Measurements from ENCODE around the gene MOSMO. TPM values are rescaled to one million over a fixed set of nuclear protein-coding genes. Genes with fewer than 3 reads are reported as not detected.

Gene MOSMO
- total and polyA plus RNA-seq, 9 of the 15 experiments (the other 6 are each of a cell fraction or from before 2014, with no cell fraction given), result 1.9 to 13.3 (median 7.7) TPM

DNA sequence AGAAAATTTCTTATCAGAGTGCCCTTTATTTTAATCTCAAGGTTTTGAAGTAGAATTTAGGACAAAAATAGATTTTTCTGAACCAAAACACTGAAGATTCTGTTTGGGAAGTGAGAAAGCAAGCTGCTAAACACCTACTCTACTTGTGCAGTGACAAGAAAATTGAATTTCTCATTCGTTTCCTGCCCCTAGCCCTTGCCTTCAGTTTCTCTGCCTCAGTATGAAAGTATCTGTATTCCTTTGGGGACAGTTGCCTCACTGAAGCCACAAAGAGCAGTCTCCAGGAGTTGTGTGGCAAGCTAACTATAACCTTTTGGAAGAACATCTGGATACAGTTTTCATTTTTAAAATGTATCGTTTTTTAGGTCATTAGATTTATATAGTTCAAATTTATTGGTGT is 19.7 kb downstream of the MOSMO start:
- H3K9me3 ChIP-seq (replicated peaks; ENCODE audit: control insufficient read depth, insufficient read depth, low read depth, low read length), result no peaks in the 10 kb centered on the region
- H3K4me2 ChIP-seq (ENCODE audit: insufficient read depth, low read length), result no peak overlapping the region
- intact Hi-C loops (cut with micrococcal nuclease), result no loop called here
- ChIA-PET POLR2A (no interaction called here), CTCF (ENCODE audit: low intra/inter-chr PET ratio) (no interaction called here)
- H3K27ac ChIP-seq (ENCODE audit: extremely low read depth, low read depth, low read length), result no peak overlapping the region
- no peaks in the 10 kb centered on the region; a peak in 1 of 5 replicates for H3K4me1 ChIP-seq (replicated peaks in 1 of 2; ENCODE audit: control insufficient read depth in 2 of 2, insufficient read depth in 2 of 2, low read length in 2 of 2)
- H3K36me3 ChIP-seq (ENCODE audit: control insufficient read depth, insufficient read depth, low read length), result no peaks in the 10 kb centered on the region
- no peaks in the 10 kb centered on the region for H3K9me1 ChIP-seq (ENCODE audit: control insufficient read depth, insufficient read depth, low read length)
- FAIRE-seq, result no peak
- TF ChIP-seq, protein P1, sequence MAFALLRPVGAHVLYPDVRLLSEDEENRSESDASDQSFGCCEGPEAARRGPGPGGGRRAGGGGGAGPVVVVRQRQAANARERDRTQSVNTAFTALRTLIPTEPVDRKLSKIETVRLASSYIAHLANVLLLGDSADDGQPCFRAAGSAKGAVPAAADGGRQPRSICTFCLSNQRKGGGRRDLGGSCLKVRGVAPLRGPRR (CRISPR knock-in tag; IDR thresholded peaks at IDR 0.05), result no peak
- in situ Hi-C loops (cut with MboI), result loop anchor here (25.0 kb wide), 1 partner anchor 1015 kb away; no protein-coding TSS in a partner anchor
- H3K9ac ChIP-seq (ENCODE audit: insufficient read depth in 1 of 2, low read depth in 2 of 2, low read length in 2 of 2), result no peak overlapping the region
- H2AFZ ChIP-seq (ENCODE audit: low read depth, low read length), result no peak overlapping the region
- no peak for DNase-seq (ENCODE audit: extremely low read depth in 1 of 4, low spot score in 3 of 4)
- no peaks in the 10 kb centered on the region; the same call in 2 of the 3 replicates for H3K79me2 ChIP-seq (ENCODE audit: control insufficient read depth, insufficient read depth, low read length)
- H3K27me3 ChIP-seq (ENCODE audit: control insufficient read depth in 2 of 2, insufficient read depth in 2 of 2, low read length in 2 of 2), result no peaks in the 10 kb centered on the region
- WGBS (ENCODE audit: insufficient coverage, low coverage, missing lambda C conversion rate), result 21% methylated on average over 2 of the region's 2 CpGs
- BruUV-seq (replicated peaks), result no TSS peak
- no peak overlapping the region for H3K4me3 ChIP-seq
- no peaks in the 10 kb centered on the region for H4K20me1 ChIP-seq (replicated peaks; ENCODE audit: control insufficient read depth, insufficient read depth, low read length)
- ATAC-seq, result no peak

DNA sequence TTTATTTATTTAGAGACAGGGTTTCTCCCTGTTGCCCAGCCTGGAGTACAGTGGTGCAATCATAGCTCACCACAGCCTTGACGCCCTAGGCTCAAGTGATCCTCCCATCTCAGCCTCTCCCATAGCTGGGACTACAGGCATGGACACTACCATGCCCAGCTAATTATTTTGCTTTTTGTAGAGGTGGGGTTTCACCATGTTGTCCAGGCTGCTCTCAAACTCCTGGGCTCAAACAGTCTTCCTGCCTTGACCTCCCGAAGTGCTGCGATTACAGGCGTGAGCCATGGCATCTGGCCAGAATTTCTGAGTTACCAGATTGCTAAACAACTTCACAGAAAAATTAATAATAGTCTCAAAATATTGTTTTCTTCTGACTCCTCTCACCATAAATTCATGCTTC is 21.7 kb downstream of the MOSMO start:
- FAIRE-seq, result no peak
- H3K4me1 ChIP-seq (replicated peaks in 1 of 2; ENCODE audit: control insufficient read depth in 2 of 2, insufficient read depth in 2 of 2, low read length in 2 of 2), result no peaks in the 10 kb centered on the region; a peak in 1 of 5 replicates
- TF ChIP-seq NFIC (IDR thresholded peaks at IDR 0.05) (0 out of 2 replicates have a peak, but pooled peaks have one; percentile 11), ZBTB8A (IDR thresholded peaks at IDR 0.05; ENCODE audit: partially characterized antibody) (no peak), HEY1 (CRISPR knock-in tag; IDR thresholded peaks at IDR 0.05; ENCODE audit: borderline replicate concordance) (no peak)

More for the DNA sequence above, 21.7 kb downstream of the MOSMO start:
- no peak for ATAC-seq
- ChIA-PET CTCF (ENCODE audit: low intra/inter-chr PET ratio) (no interaction called here), POLR2A (interaction anchor here (1.2 kb wide), 1 partner anchor 9 kb away, joined by 3 read pairs; no protein-coding TSS in a partner anchor)
- Histone ChIP-seq H3K4me3 (no peak overlapping the region), H3K36me3 (ENCODE audit: control insufficient read depth, insufficient read depth, low read length) (no peaks in the 10 kb centered on the region), H3K27me3 (ENCODE audit: control insufficient read depth in 2 of 2, insufficient read depth in 2 of 2, low read length in 2 of 2) (no peaks in the 10 kb centered on the region), H3K4me2 (ENCODE audit: insufficient read depth, low read length) (no peak overlapping the region), H3K79me2 (ENCODE audit: control insufficient read depth, insufficient read depth, low read length) (no peaks in the 10 kb centered on the region; the same call in 2 of the 3 replicates), H3K9ac (ENCODE audit: insufficient read depth in 1 of 2, low read depth in 2 of 2, low read length in 2 of 2) (no peak overlapping the region), H3K9me3 (replicated peaks; ENCODE audit: control insufficient read depth, insufficient read depth, low read depth, low read length) (no peaks in the 10 kb centered on the region), H4K20me1 (replicated peaks; ENCODE audit: control insufficient read depth, insufficient read depth, low read length) (no peaks in the 10 kb centered on the region), H3K27ac (ENCODE audit: extremely low read depth, low read depth, low read length) (no peak overlapping the region), H3K9me1 (ENCODE audit: control insufficient read depth, insufficient read depth, low read length) (no peaks in the 10 kb centered on the region), H2AFZ (ENCODE audit: low read depth, low read length) (no peak overlapping the region)
- WGBS (ENCODE audit: insufficient coverage, low coverage, missing lambda C conversion rate), result 88% methylated on average over 4 of the region's 4 CpGs
- in situ Hi-C loops (cut with MboI) (loop anchor here (25.0 kb wide), 1 partner anchor 1017 kb away; no protein-coding TSS in a partner anchor), intact Hi-C loops (cut with micrococcal nuclease) (no loop called here)
- BruUV-seq (replicated peaks), result no TSS peak
- DNase-seq (ENCODE audit: extremely low read depth in 1 of 4, low spot score in 3 of 4), result no peak
